ENCODE measurements around the gene SFMBT2. TPM values are rescaled to one million over a fixed set of nuclear protein-coding genes. Genes with fewer than 3 reads are reported as not detected.

The SFMBT2 gene
- total RNA-seq, 2 experiments from 2014 or later, result 12.8 to 15.4 TPM

- Mint-ChIP-seq H3K27me3 (no peaks in the 10 kb centered on the region), H3K4me1 (ENCODE audit: low read depth) (no peaks in the 10 kb centered on the region), H3K36me3 (peaks cover 23% of the 10 kb centered on the region), H3K4me3 (no peak overlapping the region), H3K27ac (no peak overlapping the region), H3K9me3 (no peaks in the 10 kb centered on the region)
- ChIA-PET CTCF (no interaction called here), POLR2A (no interaction called here)
- no peak for DNase-seq
- intact Hi-C loops (cut with micrococcal nuclease), result no loop called here
Observed at GRCh38 chr10:7168414-7168813, 242.4 kb downstream of the SFMBT2 start.

DNA sequence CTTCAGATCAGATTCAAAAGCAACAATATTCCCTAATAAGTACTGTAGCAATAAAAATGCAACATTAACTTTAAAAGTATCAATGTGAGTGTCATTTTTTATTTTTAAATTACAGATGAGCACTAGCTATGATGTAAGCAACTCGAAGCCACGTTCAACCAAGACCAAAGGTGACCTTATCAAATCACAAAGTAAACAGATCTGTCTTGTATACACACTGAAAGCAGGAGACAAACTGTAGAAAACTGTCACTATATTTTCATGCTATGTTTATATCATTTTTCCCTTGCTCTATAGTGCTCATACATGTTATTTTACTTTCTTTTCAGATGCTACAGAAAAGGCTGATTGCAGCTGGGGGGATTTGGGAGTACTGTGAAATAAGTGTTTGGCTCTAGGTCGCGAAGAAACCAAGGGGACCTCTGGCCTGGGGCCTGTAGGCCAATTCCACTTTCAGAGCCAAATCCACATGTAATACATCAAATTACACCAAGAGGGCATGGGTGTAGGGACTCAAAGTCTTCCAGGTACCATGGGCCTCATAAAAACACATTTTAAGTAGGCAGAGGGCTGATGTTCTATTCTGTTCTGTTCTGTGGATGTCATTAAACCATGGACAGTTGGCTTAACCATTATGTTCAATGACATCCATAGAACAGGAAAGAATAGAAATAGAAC lies 245.2 kb downstream of the SFMBT2 start:
- H3K9me3 Mint-ChIP-seq, result no peaks in the 10 kb centered on the region

DNA sequence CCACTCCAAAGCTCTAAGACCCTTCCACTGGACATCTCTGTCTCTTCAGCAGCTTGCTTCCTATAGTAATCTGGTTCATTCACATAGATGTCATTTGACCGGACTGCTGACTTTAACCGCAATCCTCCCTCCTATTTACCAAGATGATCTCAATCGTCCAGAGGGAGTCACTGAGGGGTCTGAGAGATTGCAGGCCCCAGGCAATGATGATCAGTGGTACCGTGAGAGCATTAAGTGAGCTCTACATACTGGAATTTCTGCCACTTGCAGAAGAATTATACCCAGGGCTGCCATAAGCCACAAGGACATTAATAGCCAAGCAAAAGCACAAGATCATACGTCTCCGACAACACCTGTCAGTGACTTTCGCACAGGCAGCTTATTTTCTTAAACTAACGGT lies 245.9 kb downstream of the SFMBT2 start:
- no peaks in the 10 kb centered on the region for H3K9me3 Mint-ChIP-seq
- CTCF ChIA-PET, result no interaction called here
- intact Hi-C loops (cut with micrococcal nuclease), result no loop called here

More for the DNA sequence above, 245.2 kb downstream of the SFMBT2 start:
- Mint-ChIP-seq H3K36me3 (peaks cover 19% of the 10 kb centered on the region), H3K27ac (no peak overlapping the region), H3K4me1 (ENCODE audit: low read depth) (peaks cover under 1% of the 10 kb centered on the region), H3K4me3 (no peak overlapping the region), H3K27me3 (no peaks in the 10 kb centered on the region)
- ChIA-PET POLR2A (no interaction called here), CTCF (interaction anchor here (1.6 kb wide), 1 partner anchor 246 kb away, joined by 4 read pairs; no protein-coding TSS in a partner anchor)
- intact Hi-C loops (cut with micrococcal nuclease), result no loop called here
- no peak for DNase-seq

GRCh38 chr10:7162331-7162730 lies 248.5 kb downstream of the SFMBT2 start:
- DNase-seq, result no peak
- H3K27ac Mint-ChIP-seq, result no peak overlapping the region
- ChIA-PET CTCF (no interaction called here), POLR2A (no interaction called here)
- H3K4me3 Mint-ChIP-seq, result no peak overlapping the region
- H3K36me3 Mint-ChIP-seq, result peaks cover 29% of the 10 kb centered on the region
- no peaks in the 10 kb centered on the region for H3K27me3 Mint-ChIP-seq
- no peaks in the 10 kb centered on the region for H3K9me3 Mint-ChIP-seq
- H3K4me1 Mint-ChIP-seq (ENCODE audit: low read depth), result peaks cover 17% of the 10 kb centered on the region
- intact Hi-C loops (cut with micrococcal nuclease), result no loop called here

More for the DNA sequence above, 245.9 kb downstream of the SFMBT2 start:
- H3K4me3 Mint-ChIP-seq, result no peak overlapping the region
- no peaks in the 10 kb centered on the region for H3K27me3 Mint-ChIP-seq
- H3K36me3 Mint-ChIP-seq, result peaks cover 25% of the 10 kb centered on the region
- POLR2A ChIA-PET, result no interaction called here
- H3K27ac Mint-ChIP-seq, result no peak overlapping the region
- peaks cover 8% of the 10 kb centered on the region for H3K4me1 Mint-ChIP-seq (ENCODE audit: low read depth)
- DNase-seq, result no peak

- DNase-seq, result no peak
- Mint-ChIP-seq H3K4me3 (no peak overlapping the region), H3K4me1 (ENCODE audit: low read depth) (peaks cover 17% of the 10 kb centered on the region), H3K27ac (no peak overlapping the region), H3K9me3 (no peaks in the 10 kb centered on the region), H3K36me3 (peaks cover 28% of the 10 kb centered on the region), H3K27me3 (no peaks in the 10 kb centered on the region)
- CTCF ChIA-PET, result no interaction called here
- intact Hi-C loops (cut with micrococcal nuclease), result no loop called here
- POLR2A ChIA-PET, result no interaction called here
Observed at GRCh38 chr10:7161484-7162250, 249.2 kb downstream of the SFMBT2 start.

GRCh38 chr10:7159928-7160327 lies 250.9 kb downstream of the SFMBT2 start:
- ChIA-PET CTCF (interaction anchor here (1.2 kb wide), 1 partner anchor 240 kb away, joined by 3 read pairs; no protein-coding TSS in a partner anchor), POLR2A (no interaction called here)
- intact Hi-C loops (cut with micrococcal nuclease), result loop anchor here (5.0 kb wide), 1 partner anchor 32 kb away; no protein-coding TSS in a partner anchor
- H3K36me3 Mint-ChIP-seq, result peaks cover 28% of the 10 kb centered on the region
- no peaks in the 10 kb centered on the region for H3K9me3 Mint-ChIP-seq
- peak; percentile 34 for DNase-seq
- peaks cover 17% of the 10 kb centered on the region for H3K4me1 Mint-ChIP-seq (ENCODE audit: low read depth)
- H3K4me3 Mint-ChIP-seq, result no peak overlapping the region
- H3K27me3 Mint-ChIP-seq, result no peaks in the 10 kb centered on the region
- H3K27ac Mint-ChIP-seq, result peak overlapping the region; percentile 39

DNA sequence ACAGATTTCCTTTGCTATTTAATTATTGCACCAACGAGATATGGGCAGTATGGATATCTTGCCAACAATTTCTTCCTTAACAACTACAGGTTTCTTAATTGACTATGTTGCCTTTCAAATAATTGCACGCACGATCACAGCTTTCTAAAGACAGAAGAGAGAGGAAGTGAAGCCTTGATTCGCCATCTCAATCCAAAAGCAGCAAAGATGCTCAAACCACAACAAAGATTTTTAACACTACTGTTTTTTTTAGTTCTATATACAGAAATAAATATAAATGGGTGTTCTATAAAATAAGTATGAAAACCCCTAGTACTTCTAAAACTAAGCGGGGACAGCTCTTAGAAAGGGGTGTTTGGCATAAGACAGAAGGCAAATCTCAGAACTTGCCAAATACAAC lies 251.3 kb downstream of the SFMBT2 start:
- H3K4me3 Mint-ChIP-seq, result no peak overlapping the region
- ChIA-PET POLR2A (interaction anchor here (0.7 kb wide), 1 partner anchor 103 kb away, joined by 6 read pairs; no protein-coding TSS in a partner anchor), CTCF (interaction anchor here (1.2 kb wide), 1 partner anchor 240 kb away, joined by 3 read pairs; no protein-coding TSS in a partner anchor)
- peaks cover 17% of the 10 kb centered on the region for H3K4me1 Mint-ChIP-seq (ENCODE audit: low read depth)
- DNase-seq, result no peak
- H3K27ac Mint-ChIP-seq, result peak overlapping the region; percentile 19
- no peaks in the 10 kb centered on the region for H3K27me3 Mint-ChIP-seq
- H3K9me3 Mint-ChIP-seq, result no peaks in the 10 kb centered on the region
- peaks cover 28% of the 10 kb centered on the region for H3K36me3 Mint-ChIP-seq
- intact Hi-C loops (cut with micrococcal nuclease), result loop anchor here (5.0 kb wide), 1 partner anchor 33 kb away; no protein-coding TSS in a partner anchor

GRCh38 chr10:7157091-7157490 lies 253.7 kb downstream of the SFMBT2 start:
- CTCF ChIA-PET, result no interaction called here
- no peak overlapping the region for H3K4me3 Mint-ChIP-seq
- POLR2A ChIA-PET, result no interaction called here
- H3K4me1 Mint-ChIP-seq (ENCODE audit: low read depth), result peaks cover 17% of the 10 kb centered on the region
- peaks cover 21% of the 10 kb centered on the region for H3K36me3 Mint-ChIP-seq
- H3K27ac Mint-ChIP-seq, result no peak overlapping the region
- no peaks in the 10 kb centered on the region for H3K27me3 Mint-ChIP-seq
- no peak for DNase-seq
- intact Hi-C loops (cut with micrococcal nuclease), result loop anchor here (5.0 kb wide), 1 partner anchor 35 kb away; no protein-coding TSS in a partner anchor
- H3K9me3 Mint-ChIP-seq, result no peaks in the 10 kb centered on the region

- H3K4me3 Mint-ChIP-seq, result no peak overlapping the region
- H3K36me3 Mint-ChIP-seq, result peaks cover 5% of the 10 kb centered on the region
- H3K9me3 Mint-ChIP-seq, result no peaks in the 10 kb centered on the region
- POLR2A ChIA-PET, result interaction anchor here (0.6 kb wide), 1 partner anchor 712 kb away, joined by 3 read pairs; no protein-coding TSS in a partner anchor
- CTCF ChIA-PET, result interaction anchor here (1.7 kb wide), 1 partner anchor 235 kb away, joined by 5 read pairs; no protein-coding TSS in a partner anchor
- intact Hi-C loops (cut with micrococcal nuclease), result no loop called here
- H3K4me1 Mint-ChIP-seq (ENCODE audit: low read depth), result no peaks in the 10 kb centered on the region
- peaks cover 4% of the 10 kb centered on the region for H3K27me3 Mint-ChIP-seq
- DNase-seq, result no peak
- no peak overlapping the region for H3K27ac Mint-ChIP-seq
Observed at GRCh38 chr10:7153750-7154149, 257.1 kb downstream of the SFMBT2 start.

DNA sequence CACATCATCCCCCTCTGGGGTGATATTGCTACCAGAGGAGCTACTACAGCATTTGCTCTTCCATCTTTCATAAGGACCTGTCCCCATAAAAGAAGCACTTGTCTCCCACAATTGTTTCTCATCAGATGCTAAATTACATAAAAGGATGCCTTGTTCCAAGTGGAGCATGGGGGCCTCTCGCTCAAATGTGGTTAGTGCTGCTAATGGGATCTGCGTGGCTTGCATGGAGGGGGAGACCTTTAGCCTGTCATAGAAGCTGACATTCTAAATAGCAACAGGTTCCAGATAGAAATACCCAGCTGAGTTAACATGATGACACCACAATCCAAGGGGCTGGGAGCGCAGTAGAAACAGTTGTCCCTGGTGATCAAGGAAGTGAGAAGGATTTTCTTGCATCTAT lies 257.9 kb downstream of the SFMBT2 start:
- DNase-seq, result no peak
- CTCF ChIA-PET, result interaction anchor here (0.9 to 1.7 kb wide), 3 partner anchors 32 to 234 kb away, joined by 3 to 5 read pairs (median 4); no protein-coding TSS in a partner anchor
- no peak overlapping the region for H3K27ac Mint-ChIP-seq
- POLR2A ChIA-PET, result interaction anchor here (0.6 kb wide), 2 partner anchors 308 to 712 kb away, joined by 3 to 5 read pairs; no protein-coding TSS in a partner anchor
- intact Hi-C loops (cut with micrococcal nuclease), result no loop called here
- no peaks in the 10 kb centered on the region for H3K4me1 Mint-ChIP-seq (ENCODE audit: low read depth)
- H3K27me3 Mint-ChIP-seq, result peaks cover 8% of the 10 kb centered on the region
- H3K36me3 Mint-ChIP-seq, result peaks cover 3% of the 10 kb centered on the region
- no peak overlapping the region for H3K4me3 Mint-ChIP-seq
- H3K9me3 Mint-ChIP-seq, result no peaks in the 10 kb centered on the region

GRCh38 chr10:7152341-7152740 lies 258.5 kb downstream of the SFMBT2 start:
- no peaks in the 10 kb centered on the region for H3K4me1 Mint-ChIP-seq (ENCODE audit: low read depth)
- DNase-seq, result no peak
- intact Hi-C loops (cut with micrococcal nuclease), result no loop called here
- H3K27ac Mint-ChIP-seq, result no peak overlapping the region
- H3K36me3 Mint-ChIP-seq, result no peaks in the 10 kb centered on the region
- ChIA-PET CTCF (interaction anchor here (1.2 to 1.7 kb wide), 3 partner anchors 31 to 234 kb away, joined by 3 to 5 read pairs (median 4); no protein-coding TSS in a partner anchor), POLR2A (interaction anchor here (0.6 kb wide), 1 partner anchor 307 kb away, joined by 5 read pairs; no protein-coding TSS in a partner anchor)
- no peaks in the 10 kb centered on the region for H3K9me3 Mint-ChIP-seq
- H3K4me3 Mint-ChIP-seq, result no peak overlapping the region
- peaks cover 8% of the 10 kb centered on the region for H3K27me3 Mint-ChIP-seq

DNA sequence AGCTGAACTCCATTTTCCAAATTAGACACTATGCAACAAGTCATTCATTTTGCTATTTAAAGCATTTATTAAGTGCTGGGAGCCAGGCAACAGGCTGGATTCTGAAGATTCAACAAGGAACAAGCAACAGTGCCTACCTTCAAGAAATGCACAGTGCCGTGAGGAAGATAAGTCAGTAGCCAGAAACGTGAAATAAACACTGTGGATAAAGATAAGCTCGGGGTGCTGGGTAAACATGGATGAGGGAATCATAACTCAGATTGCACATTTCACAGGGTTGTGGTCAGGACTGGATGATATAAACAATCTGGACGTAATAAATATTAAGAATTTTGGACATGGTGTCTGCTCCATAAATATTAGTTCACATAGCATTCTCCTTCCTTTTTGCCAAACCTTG lies 259.3 kb downstream of the SFMBT2 start:
- H3K36me3 Mint-ChIP-seq, result no peaks in the 10 kb centered on the region
- H3K9me3 Mint-ChIP-seq, result no peaks in the 10 kb centered on the region
- H3K4me1 Mint-ChIP-seq (ENCODE audit: low read depth), result no peaks in the 10 kb centered on the region
- POLR2A ChIA-PET, result no interaction called here
- no peak for DNase-seq
- CTCF ChIA-PET, result interaction anchor here (0.9 to 1.3 kb wide), 2 partner anchors 30 to 232 kb away, joined by 4 to 5 read pairs; no protein-coding TSS in a partner anchor
- H3K27me3 Mint-ChIP-seq, result peaks cover 14% of the 10 kb centered on the region
- H3K27ac Mint-ChIP-seq, result no peak overlapping the region
- H3K4me3 Mint-ChIP-seq, result no peak overlapping the region
- intact Hi-C loops (cut with micrococcal nuclease), result no loop called here
